HEK293 (cell line): ENCODE results near the gene PERM1.

Source experiments
- ATF2 ChIP-seq: fragments of 450-650 bp; formaldehyde crosslinking; IDR thresholded peaks from 2 replicates; pipeline ENCODE4 v1.5.1; 2016; ENCODE audit warnings: missing biosample characterization, missing genetic modification characterization, low read depth
- BCL11A ChIP-seq: fragments of 450-650 bp; formaldehyde crosslinking; IDR thresholded peaks from 2 replicates; pipeline ENCODE4 v1.5.1; 2016; ENCODE audit warnings: low read depth, missing biosample characterization, missing genetic modification characterization
- CTCF ChIP-seq: fragments of 450-650 bp; formaldehyde crosslinking; IDR thresholded peaks from 2 replicates; pipeline ENCODE4 v1.5.1; 2016; ENCODE audit warnings: missing biosample characterization, missing genetic modification characterization
- GFI1B ChIP-seq: fragments of 450-650 bp; formaldehyde crosslinking; IDR thresholded peaks from 2 replicates; pipeline ENCODE4 v1.5.1; 2016; ENCODE audit warnings: missing biosample characterization, missing genetic modification characterization
- GLIS1 ChIP-seq: fragments of 450-650 bp; formaldehyde crosslinking; IDR thresholded peaks from 2 replicates; pipeline ENCODE4 v1.5.1; 2016; ENCODE audit warnings: missing biosample characterization, missing genetic modification characterization
- MYNN ChIP-seq: fragments of 450-650 bp; formaldehyde crosslinking; IDR thresholded peaks from 2 replicates; pipeline ENCODE4 v1.5.1; 2016; ENCODE audit warnings: missing biosample characterization, missing genetic modification characterization, borderline replicate concordance
- PATZ1 ChIP-seq: fragments of 450-650 bp; formaldehyde crosslinking; IDR thresholded peaks from 2 replicates; pipeline ENCODE4 v1.5.1; 2016; ENCODE audit warnings: missing biosample characterization, missing genetic modification characterization
- SP2 ChIP-seq: fragments of 450-650 bp; formaldehyde crosslinking; IDR thresholded peaks from 2 replicates; pipeline ENCODE4 v1.5.1; 2016; ENCODE audit warnings: missing biosample characterization, missing genetic modification characterization
- YY2 ChIP-seq: fragments of 450-650 bp; formaldehyde crosslinking; IDR thresholded peaks from 2 replicates; pipeline ENCODE4 v1.5.1; 2016; ENCODE audit warnings: missing biosample characterization, missing genetic modification characterization
- ZBTB1 ChIP-seq: fragments of 450-650 bp; formaldehyde crosslinking; IDR thresholded peaks from 2 replicates; pipeline ENCODE4 v1.5.1; 2016; ENCODE audit warnings: missing biosample characterization, missing genetic modification characterization
- ZBTB44 ChIP-seq: fragments of 450-650 bp; IDR thresholded peaks from 2 replicates; pipeline ENCODE4 v1.5.1; 2018; ENCODE audit warnings: missing biosample characterization, mild to moderate bottlenecking, missing genetic modification characterization
- ZFP37 ChIP-seq: fragments of 450-650 bp; formaldehyde crosslinking; IDR thresholded peaks from 2 replicates; pipeline ENCODE4 v1.5.1; 2016; ENCODE audit warnings: missing biosample characterization, missing genetic modification characterization
- ZFP41 ChIP-seq: fragments of 450-650 bp; formaldehyde crosslinking; IDR thresholded peaks from 2 replicates; pipeline ENCODE4 v1.5.1; 2016; ENCODE audit warnings: missing biosample characterization, missing genetic modification characterization, borderline replicate concordance
- ZIC2 ChIP-seq: fragments of 450-650 bp; formaldehyde crosslinking; IDR thresholded peaks from 2 replicates; pipeline ENCODE4 v1.5.1; 2016; ENCODE audit warnings: missing biosample characterization, missing genetic modification characterization
- ZNF121 ChIP-seq: fragments of 450-650 bp; formaldehyde crosslinking; IDR thresholded peaks from 2 replicates; pipeline ENCODE4 v1.5.1; 2016; ENCODE audit warnings: missing biosample characterization, missing genetic modification characterization
- ZNF175 ChIP-seq: fragments of 450-650 bp; formaldehyde crosslinking; IDR thresholded peaks from 2 replicates; pipeline ENCODE4 v1.5.1; 2016; ENCODE audit warnings: missing biosample characterization, missing genetic modification characterization
- ZNF274 ChIP-seq, 2 experiments: fragments of 200-500 bp in 1 of 2; fragments of 450-650 bp in 1 of 2; sonication (Bioruptor generic) in 1 of 2; formaldehyde crosslinking in 1 of 2; IDR thresholded peaks; 2 replicates each; pipeline versions ENCODE4 v1.5.1 to v1.6.1; 2014 to 2016; ENCODE audit warnings: borderline replicate concordance in 1 of 2, inconsistent platforms in 1 of 2, low read length in 1 of 2, missing biosample characterization in 1 of 2, missing genetic modification characterization in 1 of 2
- ZNF335 ChIP-seq: fragments of 450-650 bp; formaldehyde crosslinking; conservative IDR thresholded peaks from 2 replicates; pipeline ENCODE4 v1.5.1; 2016; ENCODE audit warnings: missing biosample characterization, missing genetic modification characterization
- ZNF394 ChIP-seq: fragments of 450-650 bp; formaldehyde crosslinking; IDR thresholded peaks from 2 replicates; pipeline ENCODE4 v1.5.1; 2016; ENCODE audit warnings: missing biosample characterization, missing genetic modification characterization, mild to moderate bottlenecking, moderate library complexity, borderline replicate concordance
- ZNF416 ChIP-seq: fragments of 450-650 bp; formaldehyde crosslinking; IDR thresholded peaks from 2 replicates; pipeline ENCODE4 v1.5.1; 2016; ENCODE audit warnings: missing biosample characterization, missing genetic modification characterization
- ZNF521 ChIP-seq: fragments of 450-650 bp; formaldehyde crosslinking; IDR thresholded peaks from 2 replicates; pipeline ENCODE4 v1.5.1; 2017; ENCODE audit warnings: missing biosample characterization, mild to moderate bottlenecking, missing genetic modification characterization
- ZNF548 ChIP-seq: fragments of 450-650 bp; formaldehyde crosslinking; IDR thresholded peaks from 2 replicates; pipeline ENCODE4 v1.5.1; 2016; ENCODE audit warnings: missing biosample characterization, missing genetic modification characterization
- ZNF561 ChIP-seq: fragments of 450-650 bp; IDR thresholded peaks from 2 replicates; pipeline ENCODE4 v1.5.1; 2018; ENCODE audit warnings: missing biosample characterization, missing genetic modification characterization, borderline replicate concordance
- ZNF596 ChIP-seq: fragments of 450-650 bp; IDR thresholded peaks from 2 replicates; pipeline ENCODE4 v1.5.0; 2018; ENCODE audit warnings: missing biosample characterization, mild to moderate bottlenecking, missing genetic modification characterization, moderate library complexity
- ZNF600 ChIP-seq: fragments of 450-650 bp; formaldehyde crosslinking; IDR thresholded peaks from 2 replicates; pipeline ENCODE4 v1.5.1; 2016; ENCODE audit warnings: missing biosample characterization, missing genetic modification characterization
- ZNF610 ChIP-seq: fragments of 450-650 bp; formaldehyde crosslinking; IDR thresholded peaks from 2 replicates; pipeline ENCODE4 v1.5.1; 2016; ENCODE audit warnings: missing biosample characterization, missing genetic modification characterization, borderline replicate concordance
- ZNF76 ChIP-seq: fragments of 450-650 bp; formaldehyde crosslinking; IDR thresholded peaks from 2 replicates; pipeline ENCODE4; 2016; ENCODE audit warnings: low read depth, missing biosample characterization, missing genetic modification characterization, borderline replicate concordance
- ZNF768 ChIP-seq: fragments of 450-650 bp; formaldehyde crosslinking; IDR thresholded peaks from 2 replicates; pipeline ENCODE4 v1.5.1; 2018; ENCODE audit warnings: missing biosample characterization, mild to moderate bottlenecking, missing genetic modification characterization
- ZNF785 ChIP-seq: fragments of 450-650 bp; formaldehyde crosslinking; IDR thresholded peaks from 2 replicates; pipeline ENCODE4 v1.5.1; 2016; ENCODE audit warnings: missing biosample characterization, missing genetic modification characterization
- ZNF792 ChIP-seq: fragments of 450-650 bp; formaldehyde crosslinking; IDR thresholded peaks from 2 replicates; pipeline ENCODE4 v1.5.1; 2016; ENCODE audit warnings: missing biosample characterization, missing genetic modification characterization
- ZSCAN23 ChIP-seq: fragments of 450-650 bp; formaldehyde crosslinking; IDR thresholded peaks from 2 replicates; pipeline ENCODE4 v1.5.1; 2016; ENCODE audit warnings: missing biosample characterization, missing genetic modification characterization
- ZSCAN5A ChIP-seq: fragments of 450-650 bp; formaldehyde crosslinking; IDR thresholded peaks from 2 replicates; pipeline ENCODE4 v1.5.1; 2016; ENCODE audit warnings: missing biosample characterization, missing genetic modification characterization

The PERM1 gene

GRCh38 chr1:1019122-1019999 lies 37.5 kb upstream of the PERM1 start (continued):
- TF ChIP-seq SP2 (tag by site-specific recombination) = peak; percentile 34
- TF ChIP-seq ZIC2 (tag by site-specific recombination) = peak; percentile 18; the same call in 1 of the 2 replicates
- TF ChIP-seq CTCF = peak; percentile 68
- no peak for TF ChIP-seq YY2 (tag by site-specific recombination)
- TF ChIP-seq ZFP37 = no peak
- TF ChIP-seq BCL11A (tag by site-specific recombination) = no peak
- no peak for TF ChIP-seq ZNF596 (tag by site-specific recombination)
- no peak for TF ChIP-seq ATF2 (tag by site-specific recombination)
- TF ChIP-seq ZBTB44 (tag by site-specific recombination) = peak; percentile 25; the same call in 1 of the 2 replicates
- peak; percentile 85 for TF ChIP-seq PATZ1 (tag by site-specific recombination)
- no peak for TF ChIP-seq ZNF416
- no peak for TF ChIP-seq ZNF792 (tag by site-specific recombination)
- peak; percentile 22; the same call in 1 of the 2 replicates for TF ChIP-seq ZNF76 (tag by site-specific recombination)
- no peak for TF ChIP-seq ZFP41 (tag by site-specific recombination)
- no peak for TF ChIP-seq ZSCAN23 (tag by site-specific recombination)
- TF ChIP-seq ZNF610 (tag by site-specific recombination) = no peak
- no peak for TF ChIP-seq ZNF335 (tag by site-specific recombination)
- TF ChIP-seq ZNF561 (tag by site-specific recombination) = no peak
- TF ChIP-seq ZNF274 (IDR thresholded peaks at IDR 0.05; ENCODE audit: low read length) = no peak
- TF ChIP-seq ZNF274 (tag by site-specific recombination; IDR thresholded peaks at IDR 0.05; ENCODE audit: borderline replicate concordance) = no peak
- no peak for TF ChIP-seq ZNF175 (tag by site-specific recombination)
- TF ChIP-seq ZNF548 (tag by site-specific recombination) = no peak
- no peak for TF ChIP-seq ZBTB1 (tag by site-specific recombination)
- TF ChIP-seq ZSCAN5A (tag by site-specific recombination) = no peak
- TF ChIP-seq MYNN (tag by site-specific recombination) = no peak
- TF ChIP-seq GFI1B (tag by site-specific recombination) = no peak
- TF ChIP-seq ZNF785 (tag by site-specific recombination) = peak; percentile 47; the same call in 1 of the 2 replicates
- TF ChIP-seq ZNF600 (tag by site-specific recombination) = no peak
- no peak for TF ChIP-seq ZNF521 (tag by site-specific recombination)
- peak; percentile 100 for TF ChIP-seq ZNF121 (tag by site-specific recombination)
- TF ChIP-seq ZNF768 (tag by site-specific recombination) = no peak
- no peak for TF ChIP-seq ZNF394
- TF ChIP-seq GLIS1 (tag by site-specific recombination) = peak; percentile 45; the same call in 1 of the 2 replicates
